Lower leg skin (tissue), 3 donors: ENCODE results near the gene ABLIM3.

Experiments used
- CTCF ChIP-seq, 3 donors: fragments of 450-650 bp; IDR thresholded peaks; one replicate each; pipeline ENCODE4 v1.5.1; 2016; ENCODE audit warnings: antibody characterized with exemption in 3 of 3, mild to moderate bottlenecking in 3 of 3, moderate library complexity in 2 of 3
- POLR2A ChIP-seq, 2 donors: fragments of 450-650 bp; IDR thresholded peaks; one replicate each; pipeline ENCODE4 v1.6.1; 2016 to 2017; ENCODE audit warnings: antibody characterized with exemption in 2 of 2, mild to moderate bottlenecking in 1 of 2, moderate library complexity in 1 of 2

GRCh38 chr5:149221731-149222342 lies 80.5 kb downstream of the ABLIM3 start:
- TF ChIP-seq CTCF (IDR thresholded peaks at IDR 0.05): no peak
- TF ChIP-seq POLR2A (IDR thresholded peaks at IDR 0.05): no peak
